Cardiac muscle cell (in vitro differentiated cells and primary cell): ENCODE results near the gene DOK6. TPM values are rescaled to one million over a fixed set of nuclear protein-coding genes. Genes with fewer than 3 reads are reported as not detected.

Experiments used
- DNase-seq, 2 donors: peaks; one replicate each; pipeline versions ENCODE4 v3.0.0 to v3.0.0-alpha.2; 2010 to 2017; ENCODE audit warnings: low read depth in 1 of 2, low spot score in 1 of 2
- H3K27ac ChIP-seq: fragments of 200-600 bp; sonication (generic); 2 replicates; pipeline ENCODE4 v1.5.1; 2016
- H3K27me3 ChIP-seq: fragments of 200-600 bp; sonication (generic); 2 replicates; pipeline ENCODE4 v1.6.0; 2016; ENCODE audit warnings: control low read depth
- H3K36me3 ChIP-seq: fragments of 200-600 bp; sonication (generic); 2 replicates; pipeline ENCODE4 v1.5.1; 2016; ENCODE audit warnings: control low read depth
- H3K4me1 ChIP-seq: fragments of 200-600 bp; sonication (generic); 2 replicates; pipeline ENCODE4 v1.8.1; 2017; ENCODE audit warnings: low read depth, mild to moderate bottlenecking, mixed run types
- H3K4me3 ChIP-seq: fragments of 200-600 bp; sonication (generic); 2 replicates; pipeline ENCODE4 v1.5.1; 2016; ENCODE audit warnings: mild to moderate bottlenecking
- H3K9me3 ChIP-seq: fragments of 200-600 bp; sonication (generic); 2 replicates; pipeline ENCODE4 v1.5.1; 2017; ENCODE audit warnings: low read depth, mild to moderate bottlenecking, control low read depth
- polyA plus RNA-seq: library from polyadenylated mRNA; unstranded; fragments of >200 nt; fragmentation: Nextera tagmentation; extraction: Ambion mirVana; gene quantifications from 2 replicates; pipeline ENCODE4 v1.2.1, GENCODE V29; 2016
- total RNA-seq: library from RNA; depleted of rRNA; stranded (reverse); fragments of >200 nt; gene quantifications from 2 replicates; pipeline ENCODE4 v1.2.3, GENCODE V29; 2016
- TF ChIP-seq, protein P1 (sequence below): IDR thresholded peaks from 2 replicates; pipeline ENCODE4 v1.5.1; 2012; ENCODE audit warnings: low read depth, mild to moderate bottlenecking, low read length

The DOK6 gene
- total and polyA plus RNA-seq, 2 experiments from 2014 or later: 13.2 to 13.9 TPM

DNA sequence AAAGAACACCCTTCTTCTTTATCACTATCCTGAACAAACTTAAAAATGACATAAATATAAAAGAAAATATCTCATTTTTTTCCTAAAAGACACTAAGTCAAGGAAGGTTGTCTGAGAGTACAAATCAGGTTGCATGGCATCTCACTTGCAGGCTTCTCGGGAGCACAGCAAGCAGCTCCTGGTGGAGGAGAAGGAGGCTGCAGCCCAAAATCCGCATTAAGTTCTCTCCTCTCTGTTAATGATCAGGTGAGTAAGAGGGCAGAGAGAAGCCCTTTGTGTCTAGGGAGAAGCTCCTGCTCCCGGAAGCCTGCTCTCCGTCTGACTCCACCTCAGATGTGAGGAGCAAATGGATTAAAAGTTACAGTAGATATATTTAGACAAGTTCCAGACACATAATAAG, 35.0 kb upstream of the DOK6 start:
- Histone ChIP-seq H3K36me3 (no peaks in the 10 kb centered on the region), H3K9me3 (no peaks in the 10 kb centered on the region), H3K27ac (no peak overlapping the region), H3K4me3 (no peak overlapping the region), H3K27me3 (no peaks in the 10 kb centered on the region), H3K4me1 (peaks cover 14% of the 10 kb centered on the region)
- TF ChIP-seq, protein P1, sequence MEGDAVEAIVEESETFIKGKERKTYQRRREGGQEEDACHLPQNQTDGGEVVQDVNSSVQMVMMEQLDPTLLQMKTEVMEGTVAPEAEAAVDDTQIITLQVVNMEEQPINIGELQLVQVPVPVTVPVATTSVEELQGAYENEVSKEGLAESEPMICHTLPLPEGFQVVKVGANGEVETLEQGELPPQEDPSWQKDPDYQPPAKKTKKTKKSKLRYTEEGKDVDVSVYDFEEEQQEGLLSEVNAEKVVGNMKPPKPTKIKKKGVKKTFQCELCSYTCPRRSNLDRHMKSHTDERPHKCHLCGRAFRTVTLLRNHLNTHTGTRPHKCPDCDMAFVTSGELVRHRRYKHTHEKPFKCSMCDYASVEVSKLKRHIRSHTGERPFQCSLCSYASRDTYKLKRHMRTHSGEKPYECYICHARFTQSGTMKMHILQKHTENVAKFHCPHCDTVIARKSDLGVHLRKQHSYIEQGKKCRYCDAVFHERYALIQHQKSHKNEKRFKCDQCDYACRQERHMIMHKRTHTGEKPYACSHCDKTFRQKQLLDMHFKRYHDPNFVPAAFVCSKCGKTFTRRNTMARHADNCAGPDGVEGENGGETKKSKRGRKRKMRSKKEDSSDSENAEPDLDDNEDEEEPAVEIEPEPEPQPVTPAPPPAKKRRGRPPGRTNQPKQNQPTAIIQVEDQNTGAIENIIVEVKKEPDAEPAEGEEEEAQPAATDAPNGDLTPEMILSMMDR: no peak
- no peak for DNase-seq

DNA sequence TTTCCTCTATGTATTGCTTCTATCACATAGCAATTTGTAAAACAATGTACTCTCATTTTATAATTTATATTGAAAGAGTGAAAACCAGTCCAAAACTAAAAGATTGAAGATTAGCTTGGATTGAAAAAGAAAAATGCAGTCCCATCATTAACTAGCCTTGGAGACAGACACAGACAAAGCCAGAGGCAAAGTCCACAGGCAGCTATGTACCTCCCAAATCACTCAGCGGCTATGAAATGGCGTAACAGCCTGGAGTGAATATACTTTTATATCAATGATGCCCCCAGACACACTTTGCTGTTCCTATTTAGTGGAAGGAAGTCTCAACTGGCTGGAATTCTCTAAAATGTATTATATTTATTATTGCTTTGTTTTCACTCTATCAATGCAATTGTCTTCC, 33.6 kb upstream of the DOK6 start:
- no peak overlapping the region for H3K4me3 ChIP-seq
- no peaks in the 10 kb centered on the region for H3K9me3 ChIP-seq
- TF ChIP-seq, protein P1: no peak
- H3K27ac ChIP-seq: no peak overlapping the region
- H3K4me1 ChIP-seq: peaks cover 14% of the 10 kb centered on the region
- no peaks in the 10 kb centered on the region for H3K27me3 ChIP-seq
- H3K36me3 ChIP-seq: no peaks in the 10 kb centered on the region
- DNase-seq: no peak

DNA sequence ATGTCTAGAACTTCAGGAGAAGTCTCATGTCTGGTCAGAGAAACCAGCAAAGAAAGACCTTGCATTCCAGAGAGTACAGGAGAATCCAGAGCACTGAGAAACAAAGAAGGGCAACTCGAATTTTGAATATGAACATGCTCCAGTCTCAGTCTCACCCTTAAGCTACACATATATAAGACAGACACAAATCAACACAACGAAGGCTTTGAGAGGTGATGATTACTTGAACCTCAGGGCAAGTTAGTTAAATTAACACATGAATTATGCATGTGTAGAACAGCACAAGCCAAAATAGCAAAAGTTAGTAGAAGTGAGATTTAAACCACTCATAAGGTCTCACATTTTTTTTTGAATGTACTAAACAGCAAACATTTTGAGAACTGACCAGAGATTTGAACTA, 29.0 kb upstream of the DOK6 start:
- TF ChIP-seq, protein P1: no peak
- no peaks in the 10 kb centered on the region for H3K27me3 ChIP-seq
- peaks cover 14% of the 10 kb centered on the region for H3K4me1 ChIP-seq
- no peak for DNase-seq
- no peaks in the 10 kb centered on the region for H3K36me3 ChIP-seq
- H3K27ac ChIP-seq: no peak overlapping the region
- no peaks in the 10 kb centered on the region for H3K9me3 ChIP-seq
- H3K4me3 ChIP-seq: no peak overlapping the region

DNA sequence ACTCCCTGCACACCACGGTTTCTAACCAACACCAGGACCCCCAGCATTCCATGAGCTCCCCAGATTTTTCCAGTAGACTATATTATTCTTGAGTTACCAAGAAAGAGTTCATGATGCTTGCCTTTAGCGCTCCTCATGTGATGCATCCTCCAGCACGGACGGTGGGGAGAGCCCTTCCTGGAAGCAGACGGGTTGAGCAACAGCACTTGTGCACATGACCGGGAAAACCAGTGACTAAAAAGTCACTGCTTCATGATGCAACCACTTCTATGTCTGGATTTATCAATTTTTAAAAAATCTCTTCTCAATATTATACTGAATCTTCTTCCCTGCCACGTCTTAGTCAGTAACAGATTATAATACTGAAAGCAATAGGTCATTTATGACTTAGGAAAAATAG, 20.4 kb upstream of the DOK6 start:
- Histone ChIP-seq H3K9me3 (no peaks in the 10 kb centered on the region), H3K4me3 (no peak overlapping the region), H3K4me1 (no peaks in the 10 kb centered on the region), H3K27ac (no peak overlapping the region), H3K36me3 (no peaks in the 10 kb centered on the region), H3K27me3 (no peaks in the 10 kb centered on the region)
- TF ChIP-seq, protein P1: no peak
- DNase-seq: no peak

DNA sequence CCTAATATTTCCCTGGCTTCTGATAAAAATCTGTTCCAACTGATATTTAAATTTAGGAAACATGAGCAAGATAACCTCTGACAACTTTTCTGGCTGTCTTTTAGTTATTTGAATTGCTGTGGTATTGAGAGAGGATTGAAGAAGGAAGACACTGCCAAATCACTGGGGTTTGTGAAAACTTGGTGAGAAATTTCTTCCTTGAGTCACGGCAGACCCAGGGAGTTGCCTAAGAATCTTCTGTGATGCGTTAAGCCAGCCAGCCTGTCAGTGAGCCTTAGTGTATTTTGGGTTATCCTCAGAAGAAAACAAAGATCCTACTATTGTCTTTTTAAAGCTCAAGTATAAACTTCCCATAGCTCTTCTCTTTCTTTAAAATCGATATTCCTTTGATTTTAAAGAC, 17.5 kb upstream of the DOK6 start:
- DNase-seq: peak in 1 of 2 donors; percentile 56
- no peaks in the 10 kb centered on the region for H3K4me1 ChIP-seq
- no peaks in the 10 kb centered on the region for H3K36me3 ChIP-seq
- H3K4me3 ChIP-seq: no peak overlapping the region
- H3K27ac ChIP-seq: no peak overlapping the region
- H3K27me3 ChIP-seq: no peaks in the 10 kb centered on the region
- H3K9me3 ChIP-seq: no peaks in the 10 kb centered on the region
- TF ChIP-seq, protein P1: no peak

DNA sequence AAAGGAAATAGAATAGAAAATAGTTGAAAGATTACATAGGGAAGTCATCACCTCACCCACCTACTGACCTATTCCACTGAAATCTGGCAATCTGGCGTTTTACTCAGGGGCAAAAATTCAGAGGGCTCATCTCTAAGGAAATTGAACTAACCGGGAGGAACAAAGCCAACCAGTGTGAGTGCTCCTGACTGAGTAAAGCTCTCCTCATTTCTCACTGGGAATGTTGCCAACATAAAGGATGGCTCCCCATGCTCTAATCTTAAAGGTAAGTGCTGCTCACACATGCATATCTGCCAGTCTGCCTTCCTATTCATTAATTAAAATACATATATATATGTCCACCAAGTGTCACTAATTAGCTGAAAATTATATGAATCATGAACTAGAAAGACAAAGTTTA, 13.5 kb upstream of the DOK6 start:
- Histone ChIP-seq H3K27me3 (no peaks in the 10 kb centered on the region), H3K36me3 (no peaks in the 10 kb centered on the region), H3K27ac (no peak overlapping the region), H3K9me3 (no peaks in the 10 kb centered on the region), H3K4me1 (no peaks in the 10 kb centered on the region), H3K4me3 (no peak overlapping the region)
- peak in 1 of 2 donors; percentile 6 for DNase-seq
- TF ChIP-seq, protein P1: no peak
